Activated T-cell treated with anti-CD3 and anti-CD28 coated beads for 24 hours (primary cell): ENCODE measurements around the gene EME2.

ENCODE experiments used
- DNase-seq: peaks from one replicate; pipeline ENCODE4 v3.0.0-alpha.2; 2020; ENCODE audit warnings: low read depth

Gene EME2

DNA sequence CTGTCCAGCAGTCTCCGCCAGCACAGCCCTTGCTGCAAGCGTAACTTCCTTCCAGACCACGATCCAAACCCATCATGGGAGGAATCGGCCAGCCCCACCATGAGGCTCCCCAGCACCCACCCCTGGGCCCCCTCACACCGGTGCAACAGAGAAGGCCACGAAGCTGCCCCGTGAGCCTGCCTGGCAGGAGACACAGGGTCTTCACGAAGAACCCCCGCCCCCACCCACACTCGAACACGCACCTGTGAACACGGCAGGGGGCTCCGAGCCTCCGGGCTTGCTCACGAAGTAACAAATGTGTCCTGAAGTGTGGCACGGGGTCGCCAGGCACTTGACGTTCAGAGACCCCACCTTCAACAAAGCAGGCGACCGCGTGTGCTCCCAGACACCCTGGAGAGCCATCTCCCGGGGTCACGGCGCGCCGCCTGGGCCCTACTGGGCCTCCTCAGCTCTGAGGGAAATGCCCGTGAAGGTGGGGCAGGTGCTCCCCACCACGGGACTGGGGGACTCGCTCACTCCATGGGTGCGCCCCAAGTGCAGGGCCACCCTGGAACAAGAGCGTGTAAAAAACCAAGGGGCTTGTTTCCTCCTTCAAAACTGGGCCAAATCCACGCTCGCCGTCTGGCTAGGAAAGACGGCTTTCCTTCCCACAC is 46.4 kb downstream of the EME2 start:
- no peak for DNase-seq

DNA sequence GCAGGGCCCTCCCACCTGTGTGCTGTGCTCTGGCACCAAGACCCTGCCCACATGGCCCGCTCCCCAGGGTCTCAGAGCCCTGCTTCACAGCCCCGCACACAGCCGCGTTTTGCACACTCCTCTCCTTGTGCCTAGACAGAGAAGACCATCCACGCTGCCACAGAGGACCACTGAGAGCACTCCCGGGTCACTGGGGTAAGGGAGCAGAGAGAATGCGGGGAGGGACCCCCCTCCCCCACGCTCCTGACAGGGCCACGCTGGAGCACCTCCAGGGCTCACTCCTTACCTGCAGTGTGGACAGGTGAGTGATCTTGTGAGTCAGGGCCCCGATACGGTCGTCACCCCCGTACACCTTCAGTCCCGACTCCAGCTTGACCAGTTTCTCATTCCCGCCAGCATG is 47.0 kb downstream of the EME2 start:
- DNase-seq, result no peak

DNA sequence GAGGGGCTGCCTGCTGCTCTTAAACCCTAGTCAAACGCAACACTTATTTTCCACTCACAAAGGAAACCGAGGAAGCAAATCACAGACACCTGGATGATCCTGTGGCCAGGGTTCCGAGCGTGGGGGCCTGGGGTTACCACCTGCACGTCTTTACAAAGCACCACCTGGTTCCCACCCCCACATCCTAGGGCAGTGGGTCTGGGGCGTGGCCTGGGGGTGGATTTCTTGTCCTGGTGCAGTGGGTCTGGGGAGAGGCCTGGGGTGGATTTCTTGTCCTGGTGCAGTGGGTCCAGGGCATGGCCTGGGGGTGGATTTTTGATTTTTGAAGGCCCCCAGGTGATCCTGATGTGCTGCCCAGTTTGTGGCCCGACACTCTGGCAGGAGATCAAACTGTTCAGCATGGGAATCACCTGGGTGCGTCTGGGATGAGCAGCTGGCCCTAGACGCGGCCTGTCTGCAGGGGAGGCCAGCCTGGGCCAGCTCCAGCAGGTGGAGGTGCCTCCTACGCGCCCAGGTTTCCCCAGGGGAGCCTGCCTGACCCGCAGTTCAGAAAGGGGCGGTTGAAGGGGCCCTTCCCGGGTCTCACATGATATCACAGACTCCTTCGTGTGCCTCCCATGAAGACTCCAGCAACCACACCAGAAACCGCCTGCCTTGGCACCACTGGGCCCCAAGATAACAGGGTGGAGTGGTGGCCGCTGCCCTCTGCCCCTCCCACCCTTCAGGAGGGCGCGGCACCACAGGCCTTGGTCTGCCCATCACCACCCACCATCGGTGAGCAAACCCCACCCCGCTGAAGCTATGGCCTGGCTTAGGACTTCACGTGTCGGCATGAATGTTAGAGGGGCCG is 47.7 kb downstream of the EME2 start:
- no peak for DNase-seq

DNA sequence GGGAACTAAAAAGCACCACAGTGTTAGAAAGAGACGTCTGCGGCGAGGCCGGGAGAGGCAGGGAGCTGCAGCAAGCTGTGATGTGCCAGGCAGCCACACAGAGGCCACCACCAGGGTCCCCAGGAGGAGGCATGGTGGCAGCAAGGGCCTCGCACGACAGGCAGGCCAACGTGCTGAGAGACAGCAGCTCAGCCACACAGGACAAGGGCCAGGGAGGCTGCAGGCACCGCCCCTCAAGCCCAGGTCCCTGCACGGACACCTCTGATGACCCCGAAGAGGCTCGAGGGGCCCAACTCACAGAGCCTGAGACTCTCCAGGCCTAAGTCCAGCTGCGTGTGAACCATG is 48.3 kb downstream of the EME2 start:
- DNase-seq, result no peak

DNA sequence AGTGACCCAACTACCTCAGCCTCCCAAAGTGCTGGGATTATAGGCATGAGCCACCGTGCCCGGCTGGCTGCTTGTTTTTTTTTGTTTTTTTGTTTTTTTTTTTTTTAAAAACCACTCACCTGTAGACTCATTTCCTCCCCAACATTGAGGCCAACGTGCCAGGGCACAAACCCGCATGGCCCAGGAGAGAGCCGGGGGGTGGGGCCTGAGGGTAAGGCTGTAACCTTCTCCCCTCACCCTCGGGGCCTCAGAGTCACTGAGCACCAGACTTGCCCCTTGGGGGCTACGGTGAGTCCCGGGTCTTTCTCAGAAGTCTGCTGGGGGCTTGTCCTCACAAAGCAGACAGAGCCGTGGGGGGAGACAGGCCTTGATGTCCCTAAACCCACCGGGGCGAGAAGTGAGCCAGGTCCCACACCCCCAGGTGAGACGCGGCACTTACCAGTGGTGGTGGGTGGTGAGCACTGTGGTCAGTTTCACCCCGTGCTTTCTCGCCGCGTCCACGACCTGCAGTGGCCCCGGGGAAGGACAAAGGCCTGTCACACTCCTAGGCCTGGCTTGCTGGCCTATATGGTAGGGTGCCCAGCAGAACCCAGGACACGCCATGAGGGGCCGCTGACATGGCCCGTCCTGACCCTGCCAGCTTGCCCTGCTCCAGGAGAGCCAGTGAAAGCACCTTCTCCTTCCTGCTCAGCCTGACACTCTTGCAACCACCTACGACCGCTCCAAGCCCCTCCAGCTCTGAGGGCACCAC is 49.4 kb downstream of the EME2 start:
- no peak for DNase-seq

- no peak for DNase-seq
Measured at GRCh38 chr16:1822801-1823200, 50.2 kb downstream of the EME2 start.

- DNase-seq, result no peak
Measured at GRCh38 chr16:1823821-1824220, 51.2 kb downstream of the EME2 start.

DNA sequence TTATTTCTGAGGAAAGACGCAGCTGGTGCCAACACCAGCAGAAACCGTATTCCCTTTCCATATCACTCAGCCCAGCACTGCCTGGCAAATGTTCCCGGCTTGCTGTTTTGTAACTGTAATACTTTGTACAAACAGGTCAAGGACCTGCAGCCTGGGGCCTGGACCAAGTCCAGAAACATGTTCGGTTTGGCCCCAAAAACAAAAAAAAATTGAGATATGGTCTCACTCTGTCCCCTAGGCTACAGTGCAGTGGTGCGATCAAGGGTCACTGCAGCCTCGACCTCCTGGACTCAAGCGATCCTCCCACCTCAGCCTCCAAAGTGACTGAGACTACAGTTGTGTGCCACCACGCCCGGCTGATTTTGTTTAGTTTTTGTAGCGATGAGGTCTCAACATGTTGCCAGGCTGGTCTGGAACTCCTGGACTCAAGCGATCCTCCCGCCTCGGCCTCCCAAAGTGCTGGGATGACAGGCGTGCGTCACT is 52.8 kb downstream of the EME2 start:
- DNase-seq, result no peak
